Measurements from ENCODE around the gene OLFML2A. TPM values are rescaled to one million over a fixed set of nuclear protein-coding genes. Genes with fewer than 3 reads are reported as not detected.

Gene OLFML2A
- total RNA-seq, 4 donors from 2014 or later, result 40.7 to 64.3 (median 50.2) TPM

- no peaks in the 10 kb centered on the region for H3K9me3 ChIP-seq
- H3K36me3 ChIP-seq, result peaks cover 29 to 33% of the 10 kb centered on the region in 2 donors
- no peaks in the 10 kb centered on the region for H3K27me3 ChIP-seq
- no peak overlapping the region for H3K27ac ChIP-seq
- TF ChIP-seq POLR2A (IDR thresholded peaks at IDR 0.05) (no peak), CTCF (IDR thresholded peaks at IDR 0.05) (peak in 3 of 6 experiments; percentile 12 to 25 (median 22))
- 55 to 92% methylated on average over 2 to 7 of the region's 16 CpGs for WGBS, 2 donors
- DNase-seq, result peak in 1 of 2 donors; percentile 34
- intact Hi-C loops (cut with DNase I), result loop anchor here (5.0 to 10.0 kb wide), 2 partner anchors 241 to 516 kb away; no protein-coding TSS in a partner anchor
- H3K4me1 ChIP-seq, result peaks cover 20 to 43% of the 10 kb centered on the region in 2 donors
- no peak overlapping the region for H3K4me3 ChIP-seq (replicated peaks in 1 of 3)
Measured at GRCh38 chr9:124855944-124856765, 79.2 kb downstream of the OLFML2A start.

GRCh38 chr9:124857533-124858162, 80.7 kb downstream of the OLFML2A start:
- intact Hi-C loops (cut with DNase I), result loop anchor here (5.0 to 10.0 kb wide), 2 partner anchors 243 to 515 kb away; no protein-coding TSS in a partner anchor
- DNase-seq, result no peak
- no peaks in the 10 kb centered on the region for H3K9me3 ChIP-seq
- peaks cover 29 to 33% of the 10 kb centered on the region in 2 donors for H3K36me3 ChIP-seq
- no peak for TF ChIP-seq CTCF (IDR thresholded peaks at IDR 0.05)
- no peak for TF ChIP-seq POLR2A (IDR thresholded peaks at IDR 0.05)
- no peaks in the 10 kb centered on the region for H3K27me3 ChIP-seq
- no peak overlapping the region for H3K27ac ChIP-seq
- H3K4me1 ChIP-seq, result peaks cover 15 to 33% of the 10 kb centered on the region in 2 donors
- 88 to 92% methylated on average over 16 to 22 of the region's 24 CpGs for WGBS, 2 donors
- no peak overlapping the region for H3K4me3 ChIP-seq (replicated peaks in 1 of 3)

- Histone ChIP-seq H3K9me3 (no peaks in the 10 kb centered on the region), H3K27ac (no peak overlapping the region), H3K36me3 (peaks cover 29 to 33% of the 10 kb centered on the region in 2 donors), H3K4me1 (peaks cover 17 to 30% of the 10 kb centered on the region in 2 donors), H3K4me3 (replicated peaks in 1 of 3) (no peak overlapping the region), H3K27me3 (no peaks in the 10 kb centered on the region)
- intact Hi-C loops (cut with DNase I), result loop anchor here (5.0 to 10.0 kb wide), 2 partner anchors 244 to 514 kb away; no protein-coding TSS in a partner anchor
- TF ChIP-seq CTCF (IDR thresholded peaks at IDR 0.05) (no peak), POLR2A (IDR thresholded peaks at IDR 0.05) (no peak)
- WGBS, 2 donors, result 80 to 86% methylated on average over 5 to 7 of the region's 9 CpGs
- no peak for DNase-seq
Measured at GRCh38 chr9:124858330-124859046, 81.6 kb downstream of the OLFML2A start.

- no peak for TF ChIP-seq POLR2A (IDR thresholded peaks at IDR 0.05)
- TF ChIP-seq CTCF (IDR thresholded peaks at IDR 0.05), result no peak
- Histone ChIP-seq H3K36me3 (peaks cover 29 to 33% of the 10 kb centered on the region in 2 donors), H3K27me3 (no peaks in the 10 kb centered on the region), H3K4me1 (peaks cover 16 to 29% of the 10 kb centered on the region in 2 donors), H3K27ac (peak overlapping the region in 1 of 3 donors; percentile 96), H3K9me3 (no peaks in the 10 kb centered on the region), H3K4me3 (replicated peaks in 1 of 3) (no peak overlapping the region)
- WGBS, 2 donors, result 65 to 76% methylated on average over 10 of the region's 10 CpGs
- intact Hi-C loops (cut with DNase I), result loop anchor here (5.0 to 10.0 kb wide), 2 partner anchors 245 to 512 kb away; no protein-coding TSS in a partner anchor
- DNase-seq, result no peak
Measured at GRCh38 chr9:124859803-124860581, 83.1 kb downstream of the OLFML2A start.

Data from thyroid gland (tissue), 4 donors.